NCI-H2227 (cell line): ENCODE data around the gene VCY1B.
"Not testable (repeated sequence)": the region's sequence is repeated elsewhere in the genome, so short reads cannot be mapped to it uniquely, and the experiment has no call there.

ENCODE experiments used
- DNase-seq: peaks from one replicate; lab custom pipeline; 2025; ENCODE audit not compliant: unreplicated experiment; lab: John Stamatoyannopoulos, UW

The VCY1B gene

GRCh38 chrY:14055927-14056326, at the start of gene VCY1B:
TSS of gene VCY1B (plus strand) at chrY:14056227. CDS start at chrY:14056290, 63 bp downstream.
- DNase-seq, result not testable (repeated sequence)

- DNase-seq, result not testable (repeated sequence)
Measured at GRCh38 chrY:14011916-14012315, 44.1 kb upstream of the VCY1B start.

- not testable (repeated sequence) for DNase-seq
Measured at GRCh38 chrY:14030395-14030794, 25.6 kb upstream of the VCY1B start.

DNA sequence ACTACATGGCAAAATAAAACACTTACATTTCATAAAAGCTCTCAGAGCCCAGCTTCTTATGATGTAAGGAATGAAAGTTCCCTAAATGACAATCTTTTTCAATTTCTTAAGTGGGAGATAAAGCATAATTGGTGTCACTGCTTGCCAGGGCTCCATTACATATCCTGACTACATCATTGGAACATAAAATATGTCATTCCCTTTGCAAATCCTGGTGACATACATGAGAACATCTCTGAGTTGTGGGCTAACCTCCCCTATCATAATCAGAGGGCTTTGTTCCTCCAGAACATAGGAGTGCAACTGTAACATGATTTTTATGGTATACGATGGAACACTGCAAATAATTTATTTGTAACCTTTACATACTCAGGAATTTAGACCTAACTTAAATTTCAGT, 29.9 kb downstream of the VCY1B start:
- no peak for DNase-seq
